ENCODE measurements around the gene C9orf50.
A peak's percentile ranks its signal among the peaks of the same experiment; 100 is the strongest.

The C9orf50 gene

DNA sequence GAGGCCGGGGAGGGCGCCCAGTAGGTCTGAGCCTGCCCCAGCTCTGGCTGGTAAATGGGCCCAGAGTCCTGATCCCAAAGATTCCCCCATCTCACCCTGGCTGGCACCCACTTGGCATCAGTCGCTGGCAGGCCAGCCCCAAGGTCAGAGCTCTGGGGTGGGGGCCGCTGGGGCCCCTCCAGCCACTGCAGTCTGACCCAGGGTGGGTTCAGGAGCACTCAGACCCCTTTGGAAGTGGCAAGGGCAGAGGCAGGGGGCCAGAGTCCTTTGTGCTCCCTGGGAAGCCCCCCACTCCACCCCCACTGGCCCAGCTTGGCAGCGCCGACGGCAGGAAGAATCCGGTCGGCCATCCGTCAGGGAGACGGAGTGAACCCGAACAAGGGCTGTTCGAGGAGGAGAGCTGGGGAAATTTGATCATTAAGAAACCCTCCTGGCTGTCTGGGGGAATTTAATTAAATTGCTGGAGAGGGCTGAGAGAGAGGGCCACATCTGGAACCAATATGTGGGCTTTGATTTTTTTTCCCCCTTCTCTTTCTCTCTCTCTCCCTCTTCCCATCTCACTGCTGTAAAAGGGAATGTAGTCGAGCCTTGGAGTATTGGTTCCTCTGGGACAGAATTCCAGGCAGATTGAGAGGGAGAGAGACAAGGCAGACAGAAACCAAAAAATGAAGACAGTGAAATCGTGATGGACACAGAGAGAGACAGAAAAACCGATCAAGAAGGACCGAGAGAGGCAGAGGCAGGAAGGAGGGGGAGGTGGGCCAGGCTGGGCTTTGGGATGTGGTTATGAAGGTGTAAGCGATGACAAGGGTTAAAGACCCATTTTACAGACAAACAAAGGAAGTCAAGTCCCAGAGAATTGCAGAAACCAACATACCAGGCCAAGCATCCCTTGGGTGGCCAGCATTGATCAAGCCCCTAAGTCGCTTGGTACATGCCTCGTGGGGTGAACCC is 29.1 kb upstream of the C9orf50 start:
- intact Hi-C loops (cut with DNase I): loop anchor here (10.0 kb wide), 1 partner anchor 135 kb away; no protein-coding TSS in a partner anchor
- DNase-seq: no peak

DNA sequence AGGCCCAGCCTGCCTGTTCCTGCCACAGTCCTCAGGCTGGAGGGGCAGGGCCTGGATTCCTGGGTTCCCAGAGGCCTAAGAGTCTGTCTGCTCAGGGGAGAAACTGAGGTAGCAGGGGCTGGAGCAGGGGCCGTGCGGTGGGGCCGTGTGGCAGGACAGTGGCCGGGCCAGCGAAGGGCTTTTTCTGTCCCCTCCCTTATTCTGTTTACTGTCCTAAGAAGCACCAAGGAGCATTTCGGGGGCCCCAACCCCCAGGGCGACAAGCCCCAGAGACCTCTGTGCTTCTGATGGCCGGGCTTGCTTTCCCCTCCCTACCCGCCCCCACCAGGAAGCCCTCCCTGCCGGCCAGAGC is 27.8 kb upstream of the C9orf50 start:
- DNase-seq: no peak
- intact Hi-C loops (cut with DNase I): loop anchor here (10.0 kb wide), 1 partner anchor 136 kb away; no protein-coding TSS in a partner anchor

DNA sequence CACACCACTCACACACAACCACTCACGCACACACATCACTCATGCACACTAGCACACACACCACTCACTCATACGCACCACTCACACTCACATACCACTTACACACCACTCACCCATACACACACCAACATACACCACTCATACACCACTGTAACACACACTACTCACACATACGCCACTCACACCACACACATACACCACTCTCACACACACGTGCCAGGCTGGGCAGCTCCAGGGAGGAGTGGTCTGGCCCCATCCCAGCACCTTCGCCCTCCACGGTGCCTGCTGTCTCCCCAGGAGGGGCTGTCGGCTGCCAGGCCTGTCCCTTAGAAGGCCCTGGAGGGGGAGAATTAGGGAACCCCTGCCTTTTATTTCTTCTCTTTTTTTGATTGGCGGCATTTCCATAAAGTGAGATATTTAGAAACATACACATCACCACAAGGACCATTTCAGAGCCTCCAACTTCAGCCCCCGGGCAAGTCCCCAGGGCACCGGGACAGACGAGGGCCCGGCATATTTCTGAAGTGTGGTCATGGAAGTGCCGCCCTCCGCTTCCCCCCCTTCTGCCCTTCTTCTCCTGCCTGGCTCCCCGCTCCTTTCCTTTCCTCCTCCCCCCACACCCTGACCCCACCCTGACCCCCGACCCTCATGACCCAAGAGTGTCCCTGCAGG is 27.3 kb upstream of the C9orf50 start:
- DNase-seq: no peak
- intact Hi-C loops (cut with DNase I): loop anchor here (10.0 kb wide), 1 partner anchor 137 kb away; no protein-coding TSS in a partner anchor

DNA sequence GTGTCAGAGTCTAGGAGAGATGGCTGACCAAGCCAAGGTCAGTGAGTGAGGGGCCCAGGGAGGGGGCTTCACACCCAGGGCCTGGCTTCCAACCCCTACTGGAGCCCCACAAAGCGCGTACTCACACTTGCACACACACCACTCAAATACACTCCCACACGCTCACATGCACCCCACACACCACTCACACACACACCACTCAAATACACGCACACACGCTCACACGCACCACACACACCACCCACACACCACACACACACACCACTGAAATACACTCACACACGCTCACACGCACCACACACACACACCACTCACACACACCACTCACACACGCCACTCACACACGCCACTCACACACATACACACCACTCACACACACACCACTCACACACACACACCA is 26.7 kb upstream of the C9orf50 start:
- intact Hi-C loops (cut with DNase I): loop anchor here (10.0 kb wide), 1 partner anchor 137 kb away; no protein-coding TSS in a partner anchor
- no peak for DNase-seq

DNA sequence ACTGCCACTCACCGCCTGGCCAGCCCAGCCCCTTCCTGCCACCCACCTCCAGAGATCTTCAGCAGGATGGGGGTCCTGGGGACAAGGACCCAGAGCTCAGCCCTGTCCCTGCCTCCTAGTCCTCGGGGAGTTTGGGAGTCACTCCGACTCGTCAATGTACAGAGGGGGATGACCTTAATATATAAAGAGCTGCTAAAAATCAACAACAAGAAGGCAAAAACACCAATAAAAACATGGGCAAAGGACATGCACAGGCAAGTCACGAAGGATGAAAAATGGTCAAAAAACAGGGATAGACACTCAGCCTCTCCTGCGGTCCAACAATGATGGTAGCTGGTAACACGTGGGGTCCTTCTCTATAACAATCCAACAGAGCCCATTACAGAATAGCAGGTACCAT is 25.8 kb upstream of the C9orf50 start:
- no peak for DNase-seq
- intact Hi-C loops (cut with DNase I): loop anchor here (10.0 kb wide), 1 partner anchor 138 kb away; no protein-coding TSS in a partner anchor

DNA sequence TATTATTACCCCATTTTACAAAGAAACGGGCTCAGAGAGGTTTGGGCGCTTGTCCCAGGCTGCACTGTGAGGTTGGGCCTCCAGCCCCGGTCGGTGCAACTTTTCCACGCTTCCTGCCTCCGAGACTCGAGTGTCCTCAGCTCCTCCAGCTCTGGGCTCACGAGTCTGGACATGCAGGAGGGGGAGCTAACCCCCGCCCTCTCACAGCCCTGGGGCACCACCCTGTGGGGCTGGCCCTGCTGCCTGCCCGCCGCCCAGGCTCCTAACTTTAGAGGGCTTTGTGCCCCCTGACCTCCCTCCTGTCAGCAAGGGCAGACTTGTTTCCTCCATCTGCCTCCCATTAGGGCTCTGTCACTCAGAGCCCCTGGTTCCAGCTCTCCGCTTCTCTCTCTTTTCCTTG is 25.4 kb upstream of the C9orf50 start:
- intact Hi-C loops (cut with DNase I): loop anchor here (10.0 kb wide), 1 partner anchor 139 kb away; no protein-coding TSS in a partner anchor
- no peak for DNase-seq

DNA sequence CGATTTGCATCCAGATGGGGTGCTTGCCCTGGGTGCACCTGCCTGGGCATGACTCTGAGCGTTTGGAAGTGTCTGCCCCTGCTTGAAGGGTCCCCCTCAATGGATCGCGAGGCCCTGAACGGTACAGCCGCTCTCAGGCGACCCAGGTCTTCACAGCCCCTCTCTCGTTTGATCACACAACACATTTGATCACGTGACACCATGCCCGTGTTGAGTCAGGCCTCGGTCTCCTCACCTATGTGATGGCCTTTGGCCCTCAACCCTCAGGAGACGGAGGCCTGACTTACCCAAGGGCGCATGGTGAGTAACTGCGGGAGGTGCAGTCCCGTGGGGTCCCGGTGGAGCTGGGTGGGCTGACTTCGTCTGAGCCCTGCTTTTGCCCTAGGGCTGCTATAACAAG is 24.0 kb upstream of the C9orf50 start:
- intact Hi-C loops (cut with DNase I): loop anchor here (10.0 kb wide), 1 partner anchor 140 kb away; no protein-coding TSS in a partner anchor
- DNase-seq: no peak

DNA sequence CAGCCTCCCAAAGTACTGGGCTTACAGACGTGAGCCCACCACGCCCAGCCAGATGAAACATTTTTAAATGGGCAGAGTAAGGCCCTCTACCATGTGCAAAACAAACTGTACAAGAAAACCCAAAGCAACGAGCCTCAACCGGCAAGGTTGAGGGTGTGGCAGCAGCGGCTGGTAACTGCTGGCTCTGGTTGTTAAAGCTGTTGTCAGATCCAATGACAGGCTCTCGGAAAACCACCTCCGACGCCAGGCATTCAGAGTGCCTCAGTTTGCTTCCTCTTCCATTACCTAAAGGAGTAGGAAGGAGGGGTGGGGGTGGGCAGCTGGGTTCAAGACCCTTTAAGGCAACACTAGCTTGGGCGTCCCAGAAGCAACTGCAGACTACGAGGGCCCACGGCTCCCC is 23.5 kb upstream of the C9orf50 start:
- DNase-seq: no peak
- intact Hi-C loops (cut with DNase I): loop anchor here (10.0 kb wide), 1 partner anchor 140 kb away; no protein-coding TSS in a partner anchor

DNA sequence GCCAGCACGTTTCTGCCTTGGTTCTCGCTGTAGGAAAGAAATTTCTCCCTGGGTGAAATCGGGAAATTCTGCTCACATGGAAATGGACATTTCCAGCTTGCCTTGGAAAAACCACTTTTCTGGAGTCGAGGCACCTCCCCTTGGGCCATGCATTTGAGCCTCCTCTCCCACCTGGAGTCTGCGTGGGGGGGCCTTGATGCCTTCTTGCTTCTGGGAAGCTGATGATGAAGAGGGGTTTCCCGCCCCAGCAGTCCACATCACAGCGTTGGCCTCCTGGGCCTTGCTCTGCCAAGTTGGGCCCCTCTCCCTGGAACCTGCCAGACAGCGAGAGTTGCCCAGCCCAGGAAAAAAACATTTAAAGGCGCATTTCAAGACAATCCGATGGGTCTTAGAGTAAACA is 22.8 kb upstream of the C9orf50 start:
- intact Hi-C loops (cut with DNase I): loop anchor here (10.0 kb wide), 1 partner anchor 141 kb away; no protein-coding TSS in a partner anchor
- DNase-seq: no peak

DNA sequence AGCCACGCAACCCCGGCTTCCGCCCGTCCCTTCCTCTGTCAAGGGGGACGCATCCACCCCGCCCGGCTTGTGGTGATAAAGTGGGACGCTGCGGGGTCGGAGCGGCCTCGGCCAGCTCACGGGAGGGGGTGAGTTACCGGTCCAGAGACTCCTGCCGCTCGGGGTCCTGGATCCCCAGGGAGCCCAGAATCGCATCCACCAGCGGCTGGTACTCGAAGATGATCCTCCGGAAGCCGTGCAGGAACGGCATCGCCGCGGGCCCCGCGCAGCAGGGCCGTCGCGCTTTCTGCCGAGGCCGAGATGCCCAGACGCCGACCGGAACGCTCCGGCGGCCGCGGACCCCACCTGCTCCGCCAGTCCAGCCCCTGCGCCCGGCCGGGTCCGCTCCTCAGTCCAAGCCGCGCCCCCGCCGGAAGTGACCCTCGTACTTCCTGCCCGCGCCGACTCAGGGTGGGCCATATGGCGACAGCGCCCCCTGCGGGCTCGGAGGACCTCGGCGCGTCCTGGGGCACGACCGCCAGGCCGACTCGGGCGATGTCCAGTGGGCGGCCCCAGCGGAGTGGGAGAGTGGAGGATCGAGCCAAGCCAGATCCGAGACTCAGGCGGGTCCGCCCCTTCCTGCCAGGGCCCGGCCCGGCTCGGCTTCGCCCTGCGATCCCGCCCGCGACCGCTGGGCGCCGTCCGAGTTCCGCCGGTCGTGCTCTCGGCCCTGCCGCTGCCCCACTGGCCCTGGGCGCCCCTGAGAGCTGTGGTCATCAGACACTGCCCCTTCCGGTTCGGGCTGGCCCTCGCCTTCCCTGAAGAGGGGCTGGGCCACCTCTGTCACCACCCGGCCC is 21.1 kb upstream of the C9orf50 start, which contains the start of gene ASB6:
TSS of gene ASB6 (minus strand) at position 402 of the 836 bp plus-strand sequence. CDS start at position 250, 152 bp downstream.
- DNase-seq: peak; percentile 83 to 99 (median 96)
- intact Hi-C loops (cut with DNase I): loop anchor here (10.0 kb wide), 1 partner anchor 143 kb away; no protein-coding TSS in a partner anchor

DNA sequence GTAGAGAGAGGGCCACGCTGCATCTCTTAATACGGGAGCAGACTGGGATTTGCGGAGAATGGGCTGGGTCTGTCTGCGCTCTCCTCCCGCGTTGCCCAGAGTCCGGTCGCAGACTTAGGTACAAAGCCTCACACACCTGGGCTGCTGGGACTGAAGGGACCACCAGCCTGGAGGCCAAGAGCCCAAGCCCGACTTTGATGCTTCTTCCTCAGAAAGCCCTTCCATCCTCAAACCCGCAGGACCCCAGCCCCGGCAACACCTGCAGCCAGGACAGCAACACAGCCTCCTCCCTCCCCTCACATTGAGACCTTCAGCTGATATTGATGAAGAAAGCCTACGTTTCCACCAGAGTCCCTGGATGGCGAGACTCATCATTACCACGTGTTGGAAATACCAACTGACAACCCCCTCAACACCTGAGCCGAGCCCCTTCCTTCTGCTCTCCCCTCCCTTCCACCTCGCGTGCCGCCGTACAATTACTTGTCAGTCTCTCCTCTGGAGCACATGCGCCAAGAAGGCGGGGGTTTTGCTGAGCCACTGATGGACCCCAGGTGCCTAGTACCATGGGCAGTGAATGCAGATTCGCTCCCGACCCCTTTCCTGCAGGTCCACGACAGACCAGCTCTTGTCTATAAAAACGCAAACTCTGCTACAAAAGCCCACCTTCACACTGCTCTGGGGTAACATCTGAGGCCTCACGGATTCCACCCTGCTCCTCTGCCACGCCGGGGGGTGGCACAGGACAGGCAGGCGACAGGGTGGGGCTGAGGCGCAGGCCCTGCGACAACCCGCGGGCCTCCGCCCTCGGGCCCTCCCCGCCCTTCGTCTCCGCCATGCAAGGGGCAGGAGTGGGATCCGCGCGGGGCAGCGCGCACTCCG is 20.2 kb upstream of the C9orf50 start:
- DNase-seq: peak in 7 of 42 donors; percentile 28 to 63 (median 50)
- intact Hi-C loops (cut with DNase I): loop anchor here (10.0 kb wide), 1 partner anchor 144 kb away; no protein-coding TSS in a partner anchor

DNA sequence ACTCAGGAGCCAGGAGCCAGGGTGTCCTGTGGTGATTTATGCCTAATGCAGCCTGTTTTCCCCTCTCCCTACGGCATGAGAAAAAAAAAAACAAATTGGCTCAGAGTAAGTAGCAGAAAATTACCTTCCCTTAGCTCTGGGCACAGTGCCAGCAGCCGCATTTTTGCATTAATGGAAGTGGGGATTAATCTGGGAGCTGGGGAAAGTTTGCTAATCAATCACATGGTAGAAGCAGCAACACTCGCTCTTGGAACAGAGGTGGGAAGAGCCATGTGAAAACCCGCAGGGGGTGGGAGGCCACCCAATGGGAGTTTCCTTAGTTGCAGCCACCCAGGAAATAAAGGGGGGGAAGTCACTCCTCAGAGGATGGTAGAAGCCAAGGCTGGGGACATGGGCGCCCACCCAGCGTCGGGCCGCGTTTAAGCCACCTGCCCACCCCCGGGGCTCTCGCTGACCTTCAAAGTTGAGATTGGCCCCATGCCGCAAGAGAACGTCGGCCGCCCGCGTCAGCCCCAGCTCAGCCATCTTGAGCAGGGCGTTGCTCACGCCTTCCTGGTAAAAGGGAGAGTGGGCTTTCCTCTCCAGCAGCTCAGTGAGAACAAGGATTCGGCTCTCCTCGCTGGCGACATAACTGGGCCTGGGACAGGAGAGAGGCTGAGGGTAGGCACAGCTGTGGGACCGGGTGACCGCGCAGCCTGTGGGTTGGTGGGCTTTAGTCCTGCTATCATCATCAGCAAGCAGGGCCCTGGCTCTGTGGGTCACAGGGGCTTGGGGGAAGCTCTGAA is 19.4 kb upstream of the C9orf50 start:
- DNase-seq: peak; percentile 40 to 90 (median 75)

DNA sequence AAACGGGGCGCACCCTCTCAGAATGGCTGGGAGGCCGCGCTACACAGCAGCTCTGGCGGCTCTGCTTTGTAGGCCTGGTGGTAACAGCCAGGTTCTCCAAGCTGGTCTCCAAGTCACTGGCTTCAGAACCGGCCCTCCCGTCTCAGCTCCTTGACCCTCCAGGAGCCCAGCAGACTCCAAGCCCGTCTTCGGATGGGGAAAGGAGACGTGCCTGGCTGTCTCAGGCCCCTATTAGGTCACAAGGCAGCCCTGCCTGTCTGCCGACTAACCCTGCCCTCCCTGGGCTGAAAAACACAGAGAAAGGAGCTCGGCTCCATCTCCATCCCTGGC is 18.8 kb upstream of the C9orf50 start:
- DNase-seq: no peak
- intact Hi-C loops (cut with DNase I): loop anchor here (10.0 kb wide), 1 partner anchor 145 kb away; no protein-coding TSS in a partner anchor

More for the DNA sequence above, 19.4 kb upstream of the C9orf50 start:
- intact Hi-C loops (cut with DNase I): loop anchor here (10.0 kb wide), 1 partner anchor 145 kb away; no protein-coding TSS in a partner anchor

DNA sequence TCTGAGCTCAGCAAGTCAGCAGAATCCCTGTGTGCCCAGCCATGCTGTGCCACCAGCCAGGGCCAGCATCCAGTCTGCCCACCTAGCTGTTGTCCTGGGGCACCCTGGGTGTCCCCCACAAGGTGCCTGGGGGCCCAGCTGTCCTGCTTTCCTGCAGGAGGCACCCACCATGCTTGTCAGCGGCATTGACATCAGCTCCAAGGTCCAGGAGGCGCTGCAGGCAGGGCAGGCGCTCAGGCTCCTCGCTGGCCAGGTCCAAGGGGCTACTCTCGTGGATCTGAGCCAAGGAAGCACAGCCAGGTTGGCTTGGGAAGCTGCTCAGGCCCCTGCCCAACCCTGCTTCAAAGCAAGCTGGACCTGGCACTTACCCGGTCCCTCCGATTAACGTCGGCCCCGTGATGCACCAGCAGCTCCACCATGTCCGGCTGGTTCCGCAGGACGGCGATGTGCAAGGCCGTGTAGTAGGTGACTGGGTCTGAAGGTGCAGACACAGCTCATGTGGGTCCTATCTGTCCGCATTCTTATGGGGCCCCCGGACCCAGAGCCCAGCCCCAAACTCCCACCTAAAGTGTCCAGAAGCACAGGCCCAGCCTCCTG is 18.2 kb upstream of the C9orf50 start:
- DNase-seq: no peak
- intact Hi-C loops (cut with DNase I): no loop called here

DNA sequence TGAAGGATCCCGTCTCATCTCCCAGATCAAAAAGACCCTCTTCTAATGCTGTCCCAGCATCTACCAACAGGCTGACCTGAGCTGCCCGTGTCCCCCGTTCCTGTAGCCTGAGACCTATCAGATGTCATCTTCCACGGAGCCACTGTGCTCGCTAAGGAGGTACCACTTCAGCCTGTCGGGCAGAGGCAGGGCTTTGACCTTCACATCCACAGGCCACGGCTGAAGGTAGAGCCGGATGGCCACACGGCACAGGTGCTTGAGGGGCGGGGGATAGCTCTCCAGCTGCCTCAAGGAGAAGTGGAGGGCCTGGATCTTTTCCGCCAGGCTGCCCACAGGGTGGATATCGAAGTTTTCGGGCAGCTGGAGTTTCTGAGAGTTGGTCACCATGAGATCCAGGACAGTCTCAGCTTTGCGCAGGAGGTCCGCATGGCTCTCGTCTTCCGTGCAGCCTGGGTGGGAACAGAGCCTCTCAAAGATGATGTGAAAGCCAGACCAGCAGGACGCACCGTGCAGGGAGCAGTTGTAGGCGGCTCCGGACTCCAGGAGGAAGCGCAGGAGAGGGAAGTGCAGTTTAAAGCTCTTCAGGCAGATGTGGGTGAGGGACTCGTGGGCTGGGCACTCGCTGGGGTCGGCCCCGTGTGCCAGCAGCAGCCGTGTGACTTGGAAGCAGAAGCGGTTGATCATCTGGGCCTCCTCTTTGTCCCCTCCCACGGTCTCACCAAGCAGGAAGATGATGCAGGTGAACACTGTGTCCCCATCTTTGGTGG is 17.0 kb upstream of the C9orf50 start:
- intact Hi-C loops (cut with DNase I): no loop called here
- no peak for DNase-seq

DNA sequence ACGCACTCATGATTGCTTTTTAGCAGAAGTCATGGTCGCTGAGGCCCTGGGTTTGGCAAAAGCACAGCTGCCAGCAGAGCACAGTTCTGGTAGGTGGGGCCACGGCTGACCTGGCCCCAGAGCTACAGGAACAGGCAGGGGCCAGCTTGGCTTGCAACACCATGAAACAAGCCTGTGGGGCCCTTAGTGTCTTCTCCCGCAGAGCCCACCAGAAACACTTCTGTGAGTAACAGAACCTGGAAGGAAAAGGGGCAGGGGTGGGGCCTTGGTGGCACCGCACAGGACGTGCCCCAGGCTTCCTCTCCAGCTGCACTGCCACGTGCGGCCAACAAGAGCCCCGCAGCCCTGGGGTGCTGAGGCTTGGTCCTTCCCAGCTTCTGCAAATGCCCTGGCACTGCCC is 16.2 kb upstream of the C9orf50 start:
- no peak for DNase-seq
- intact Hi-C loops (cut with DNase I): no loop called here
